GM10266 (cell line): ENCODE measurements around the gene PFKFB1.

Experiments used
- DNase-seq: peaks from one replicate; pipeline ENCODE4 v3.0.0; 2012; ENCODE audit errors: extremely low spot score
- CTCF ChIP-seq: IDR thresholded peaks from 2 replicates; pipeline ENCODE4 v1.5.1; 2012; ENCODE audit warnings: mild to moderate bottlenecking, low read depth; ENCODE audit not compliant: control insufficient read depth, insufficient read depth; ENCODE audit errors: missing control alignments

Gene PFKFB1

GRCh38 chrX:54934890-54935289 is 59.1 kb downstream of the PFKFB1 start:
- no peak for DNase-seq
- TF ChIP-seq CTCF: no peak

GRCh38 chrX:54934058-54934457 is 59.9 kb downstream of the PFKFB1 start:
- DNase-seq: no peak
- TF ChIP-seq CTCF: no peak

GRCh38 chrX:54933150-54933826 is 60.7 kb downstream of the PFKFB1 start:
- no peak for DNase-seq
- no peak for TF ChIP-seq CTCF

- no peak for TF ChIP-seq CTCF
- no peak for DNase-seq
Measured at GRCh38 chrX:54931107-54931506, 62.9 kb downstream of the PFKFB1 start.

- DNase-seq: no peak
- TF ChIP-seq CTCF: no peak
Measured at GRCh38 chrX:54930291-54931049, 63.5 kb downstream of the PFKFB1 start.

- no peak for DNase-seq
- TF ChIP-seq CTCF: no peak
Measured at GRCh38 chrX:54928876-54929275, 65.1 kb downstream of the PFKFB1 start.

- TF ChIP-seq CTCF: no peak
- no peak for DNase-seq
Measured at GRCh38 chrX:54926978-54927377, 67.0 kb downstream of the PFKFB1 start.
